HG03575 (cell line): ENCODE results near the gene NES.

Experiments used
- ATAC-seq: cut with Tn5 transposase; IDR thresholded peaks from one replicate; pipeline ENCODE4 v1.9.1; 2021; ENCODE audit not compliant: unreplicated experiment, insufficient number of reproducible peaks, low FRiP score; ENCODE audit errors: extremely low read depth

NES gene

DNA sequence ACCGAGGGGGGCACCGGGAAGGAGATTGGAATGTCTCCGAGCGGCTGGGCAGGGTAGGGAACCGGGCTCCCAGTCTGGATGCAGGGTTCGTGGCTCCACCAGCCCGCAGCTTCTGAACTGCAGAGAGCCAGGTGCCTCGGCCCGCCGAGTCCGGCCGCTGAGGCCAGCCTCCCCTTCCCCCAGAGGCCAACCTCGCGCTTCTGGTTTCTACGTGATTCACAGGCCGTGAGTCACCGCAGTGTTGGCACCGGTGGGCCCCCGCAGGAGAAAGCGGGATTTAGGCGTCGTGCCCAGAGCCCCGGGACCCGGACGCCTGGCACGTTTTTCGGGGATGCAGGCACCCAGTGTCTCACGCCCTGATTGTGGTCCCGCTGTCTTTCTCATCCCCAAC lies 27.7 kb upstream of the NES start:
- ATAC-seq: no peak

DNA sequence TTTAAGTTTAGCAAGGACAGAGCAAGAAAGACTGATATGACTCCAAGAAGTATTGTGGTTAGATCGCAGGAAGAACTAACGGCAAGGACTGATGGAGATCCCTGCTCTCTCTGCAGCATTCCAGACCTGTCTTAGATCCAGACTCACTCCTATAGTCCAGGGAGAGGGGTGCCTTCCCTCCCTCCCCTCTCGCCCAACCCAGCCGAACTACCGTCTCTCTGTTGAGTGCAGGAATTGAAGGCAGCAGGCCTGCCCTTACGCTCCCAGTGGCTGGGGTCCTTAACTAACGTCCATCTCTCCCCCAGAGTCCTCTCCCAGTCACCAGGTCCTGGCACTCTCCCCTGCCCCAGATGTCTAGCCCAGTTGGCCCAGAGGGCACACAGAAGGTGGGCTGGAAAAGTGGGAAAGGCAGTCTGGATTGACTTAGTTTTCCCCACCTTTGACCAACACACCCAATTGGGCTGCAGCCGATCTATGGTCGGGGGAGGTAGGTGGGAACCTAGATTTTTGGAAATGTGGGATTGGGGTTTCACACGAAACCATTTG lies 27.0 kb upstream of the NES start:
- no peak for ATAC-seq

- ATAC-seq: no peak
These were observed 26.5 kb upstream of the NES start for GRCh38 chr1:156703741-156704140.

DNA sequence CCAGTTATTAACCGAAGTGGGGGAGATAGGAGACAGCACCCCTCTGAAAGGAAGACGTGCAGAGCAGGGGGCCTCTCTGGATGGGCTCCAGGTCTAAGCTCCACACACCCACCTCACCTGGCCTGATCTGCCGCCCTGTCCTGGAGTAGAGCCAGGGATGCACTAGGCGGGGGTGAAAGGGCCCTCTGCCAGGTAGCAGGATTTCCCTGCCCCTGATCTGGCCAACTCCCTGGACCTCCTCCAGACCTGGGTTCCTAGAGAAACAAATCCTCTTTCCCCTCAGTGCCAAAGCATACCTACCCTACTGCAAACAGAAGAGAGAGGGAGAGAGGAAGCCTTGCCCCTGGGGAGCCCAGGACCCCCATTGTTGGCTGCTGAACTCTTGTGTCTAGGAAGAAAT lies 26.1 kb upstream of the NES start:
- no peak for ATAC-seq

GRCh38 chr1:156700736-156701531 lies 23.7 kb upstream of the NES start:
- ATAC-seq: no peak

DNA sequence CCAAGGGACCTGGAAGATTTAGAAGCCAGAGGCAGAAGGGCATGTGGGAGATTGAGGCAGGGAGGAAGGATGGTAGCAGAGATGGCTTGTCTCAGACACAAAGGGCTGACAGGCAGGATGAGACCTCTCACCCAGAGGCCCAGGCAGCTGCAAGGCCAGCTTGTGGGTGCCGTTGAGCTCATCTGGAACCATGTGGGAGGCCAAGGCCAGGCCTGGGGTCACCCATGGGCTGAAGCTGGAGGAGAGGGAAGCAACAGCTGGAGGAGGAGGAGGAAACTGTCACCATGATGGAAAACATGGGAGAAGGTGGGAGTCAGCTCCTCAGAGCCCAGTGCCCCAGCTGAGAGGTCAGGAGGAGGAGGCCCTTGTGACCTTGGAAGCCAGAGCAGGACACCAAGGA lies 21.8 kb upstream of the NES start:
- ATAC-seq: no peak

- ATAC-seq: no peak
These were observed 20.3 kb upstream of the NES start for GRCh38 chr1:156697481-156697880.

DNA sequence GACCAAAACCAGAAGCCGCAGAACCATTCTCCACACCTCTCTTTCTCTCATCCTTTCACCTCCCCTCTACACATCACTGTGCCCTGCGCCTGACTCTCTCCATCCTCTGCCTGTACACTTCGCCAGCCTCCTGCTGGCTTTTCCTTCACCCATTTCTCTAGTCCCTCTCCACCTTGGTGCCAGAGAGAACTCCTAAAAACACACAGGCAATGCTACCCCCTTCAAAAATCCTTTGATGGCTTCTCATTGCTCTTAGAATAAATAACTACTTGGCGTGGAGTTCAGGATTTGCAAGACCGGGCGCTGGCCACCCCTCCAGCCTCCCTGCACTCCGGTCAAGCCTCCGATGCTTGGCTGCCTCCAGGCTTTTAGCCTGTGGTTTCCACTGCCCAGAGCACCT lies 19.5 kb upstream of the NES start:
- ATAC-seq: no peak

- ATAC-seq: no peak
These were observed 17.4 kb upstream of the NES start for GRCh38 chr1:156694690-156694962.

DNA sequence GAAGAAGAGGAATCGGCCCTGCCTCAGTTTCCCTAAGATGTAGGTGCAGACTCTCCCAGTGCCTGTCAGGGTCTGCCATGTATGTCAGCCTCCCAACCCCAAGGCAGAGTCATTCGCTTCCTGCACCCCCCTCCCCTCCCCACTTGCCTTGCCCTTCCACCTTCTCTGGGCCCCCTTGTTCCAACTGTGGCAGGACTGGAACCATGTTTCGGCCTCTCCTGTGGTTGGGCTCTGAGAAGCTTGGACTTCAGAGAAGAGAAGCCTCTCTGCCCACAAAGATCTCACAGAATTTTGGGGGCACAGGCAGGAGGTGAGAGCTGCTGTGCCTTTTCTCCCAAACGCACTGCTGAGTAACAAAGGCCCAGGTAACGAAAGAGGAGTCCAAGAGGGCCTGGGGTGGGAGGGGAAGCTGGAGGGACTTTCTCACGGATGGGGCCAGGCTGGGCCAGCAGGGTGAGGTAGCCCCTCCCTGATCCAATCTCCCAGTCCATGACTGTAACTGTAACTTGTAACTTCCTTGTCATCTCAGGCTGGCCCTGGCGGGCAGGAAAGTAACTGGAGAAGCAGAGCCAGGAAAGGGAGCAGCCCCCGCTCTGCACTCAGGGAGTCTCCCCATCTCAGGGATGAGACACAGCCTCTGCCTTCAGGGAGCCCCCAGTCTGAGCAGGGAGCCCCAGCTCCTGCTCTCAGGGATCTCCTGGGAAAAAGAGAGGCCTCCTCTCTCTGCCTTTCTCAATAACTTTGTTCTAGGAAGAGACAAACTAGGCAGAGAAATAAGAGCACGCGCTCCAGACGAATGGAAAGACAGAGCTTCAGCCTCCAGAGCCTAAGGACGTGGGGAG lies 16.9 kb upstream of the NES start:
- no peak for ATAC-seq

GRCh38 chr1:156692925-156693847 lies 16.0 kb upstream of the NES start:
- no peak for ATAC-seq

DNA sequence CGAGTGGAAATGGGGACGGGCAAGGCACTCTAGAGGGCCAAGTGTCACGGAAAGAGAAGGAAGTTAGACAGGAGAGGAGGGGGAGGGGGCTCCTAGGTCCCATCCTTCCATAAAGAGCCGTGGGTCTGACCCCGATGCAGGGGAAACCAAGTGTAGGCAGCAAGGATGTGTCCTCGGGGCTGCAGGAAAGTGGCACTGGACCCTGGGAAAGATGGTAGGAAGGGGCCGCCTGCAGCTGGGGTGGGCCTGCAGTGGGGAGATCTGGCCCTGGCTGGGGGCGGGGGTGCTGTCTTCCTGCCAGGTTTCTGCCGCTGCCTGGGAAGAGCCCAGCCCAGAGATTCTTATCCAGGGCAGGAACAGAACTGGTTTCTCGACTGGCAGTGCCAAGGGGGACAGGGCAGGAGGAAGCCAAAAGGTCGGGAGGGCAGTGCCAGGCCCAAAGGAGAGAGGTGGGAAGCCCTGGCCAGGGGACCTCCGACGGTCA lies 15.3 kb upstream of the NES start:
- ATAC-seq: no peak

DNA sequence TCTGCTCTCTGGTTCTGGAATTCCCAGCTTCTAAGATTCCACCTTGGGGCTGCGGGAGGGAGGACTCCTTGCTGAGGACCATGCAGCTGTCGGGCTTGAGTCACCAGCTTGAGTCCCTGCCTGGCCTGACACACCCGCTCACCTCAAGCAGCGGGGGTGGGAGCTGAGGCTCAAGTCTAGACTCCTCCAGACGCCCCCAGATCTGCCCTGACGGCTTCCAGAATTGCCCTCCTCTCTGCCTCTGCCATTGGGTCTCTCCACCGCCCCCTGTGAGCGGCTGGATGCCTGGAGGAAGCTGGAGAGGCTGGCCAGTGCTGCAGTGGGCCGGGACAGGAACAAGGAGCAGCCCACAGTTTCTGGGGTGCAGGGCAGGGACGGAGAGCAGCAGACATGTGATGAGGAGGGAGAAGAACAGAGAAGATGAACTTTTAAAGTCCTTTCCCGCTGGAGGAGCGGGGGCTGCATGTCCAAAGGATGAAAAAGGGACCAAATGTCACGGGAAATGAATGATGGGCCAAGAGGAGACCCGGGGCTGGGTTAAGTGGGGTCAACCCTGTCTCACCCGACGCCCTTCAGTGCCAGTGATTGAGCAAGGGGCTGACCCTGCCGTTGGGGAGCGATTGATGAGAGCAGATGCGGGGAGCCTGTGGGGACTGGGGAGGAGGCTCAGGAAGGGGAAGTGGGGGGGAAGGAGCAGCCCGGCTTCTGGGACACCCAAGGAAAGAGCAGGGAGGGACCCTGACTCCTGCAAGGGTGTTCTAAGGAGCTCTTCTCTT lies 14.6 kb upstream of the NES start:
- no peak for ATAC-seq

DNA sequence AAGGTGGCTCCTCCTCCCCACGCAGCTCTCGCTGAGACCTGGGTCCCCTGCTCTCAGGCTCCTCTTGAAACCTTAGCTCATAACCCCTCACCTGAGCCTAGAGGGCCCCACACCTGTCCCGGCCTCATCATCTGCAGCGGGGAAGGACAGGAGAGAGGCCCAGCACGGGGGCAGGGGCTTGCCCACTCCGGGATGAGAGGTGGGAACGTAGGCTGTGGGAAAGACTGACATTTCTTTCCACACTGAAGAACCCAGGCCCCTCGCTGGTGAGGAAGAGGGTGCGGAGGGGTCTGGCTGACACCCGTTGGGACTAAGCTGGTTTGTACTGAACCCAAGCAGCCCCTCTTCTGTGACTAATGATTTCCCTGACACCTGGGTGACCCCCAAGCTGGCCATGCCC lies 14.0 kb upstream of the NES start:
- ATAC-seq: no peak

DNA sequence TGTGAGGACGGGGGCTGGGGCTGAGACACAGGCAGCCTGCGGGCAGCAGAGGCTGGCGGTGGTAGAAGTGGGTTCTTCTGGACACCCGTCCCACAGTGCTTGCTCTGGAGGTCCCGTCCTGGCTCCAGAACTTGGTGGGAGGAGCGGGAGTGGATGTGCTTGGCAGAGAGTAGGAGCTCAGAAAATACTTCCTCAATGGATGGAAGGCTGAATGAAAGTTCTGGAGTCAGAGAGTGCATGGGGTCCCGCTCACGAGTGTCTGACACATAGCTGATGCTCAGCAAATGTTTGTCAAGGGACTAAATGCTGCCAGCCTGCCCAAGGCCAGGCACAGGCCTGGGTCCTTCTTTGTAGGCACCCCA lies 13.4 kb upstream of the NES start:
- ATAC-seq: no peak

DNA sequence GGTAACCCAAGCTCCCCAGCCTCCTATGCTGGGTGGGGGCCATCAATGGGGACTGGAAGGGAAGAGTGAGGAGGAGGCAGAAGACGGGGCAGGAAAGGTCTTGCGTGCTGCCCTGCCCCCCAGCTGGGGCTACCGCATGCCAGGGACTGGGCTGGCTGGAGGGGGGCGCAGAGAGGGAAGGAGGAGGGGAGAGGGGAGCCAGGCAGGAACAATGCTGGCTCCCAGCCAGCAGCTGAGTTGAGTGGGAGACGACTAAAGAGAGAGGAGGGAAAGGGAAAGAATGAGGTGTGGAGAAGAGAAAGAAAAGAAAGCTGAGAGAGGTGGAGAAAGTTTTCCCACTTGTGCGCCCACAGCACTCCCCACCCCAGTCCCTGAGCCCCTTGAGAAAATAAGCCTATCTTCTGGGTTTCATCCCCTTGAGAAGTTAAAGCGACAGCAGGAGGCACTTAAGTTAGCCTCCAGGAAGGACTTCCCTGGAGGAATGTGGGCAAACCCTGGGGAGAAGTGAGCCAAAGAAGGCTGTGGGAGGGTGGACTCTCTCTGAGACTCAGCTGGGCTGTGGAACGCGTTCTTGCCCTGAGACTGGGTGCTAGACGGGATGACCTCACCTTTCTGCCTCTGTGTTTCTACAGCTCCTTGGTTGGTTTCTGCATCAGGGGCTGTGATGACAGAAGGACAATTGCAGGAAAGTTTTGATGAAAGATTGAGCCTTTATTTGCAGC lies 12.9 kb upstream of the NES start:
- no peak for ATAC-seq

DNA sequence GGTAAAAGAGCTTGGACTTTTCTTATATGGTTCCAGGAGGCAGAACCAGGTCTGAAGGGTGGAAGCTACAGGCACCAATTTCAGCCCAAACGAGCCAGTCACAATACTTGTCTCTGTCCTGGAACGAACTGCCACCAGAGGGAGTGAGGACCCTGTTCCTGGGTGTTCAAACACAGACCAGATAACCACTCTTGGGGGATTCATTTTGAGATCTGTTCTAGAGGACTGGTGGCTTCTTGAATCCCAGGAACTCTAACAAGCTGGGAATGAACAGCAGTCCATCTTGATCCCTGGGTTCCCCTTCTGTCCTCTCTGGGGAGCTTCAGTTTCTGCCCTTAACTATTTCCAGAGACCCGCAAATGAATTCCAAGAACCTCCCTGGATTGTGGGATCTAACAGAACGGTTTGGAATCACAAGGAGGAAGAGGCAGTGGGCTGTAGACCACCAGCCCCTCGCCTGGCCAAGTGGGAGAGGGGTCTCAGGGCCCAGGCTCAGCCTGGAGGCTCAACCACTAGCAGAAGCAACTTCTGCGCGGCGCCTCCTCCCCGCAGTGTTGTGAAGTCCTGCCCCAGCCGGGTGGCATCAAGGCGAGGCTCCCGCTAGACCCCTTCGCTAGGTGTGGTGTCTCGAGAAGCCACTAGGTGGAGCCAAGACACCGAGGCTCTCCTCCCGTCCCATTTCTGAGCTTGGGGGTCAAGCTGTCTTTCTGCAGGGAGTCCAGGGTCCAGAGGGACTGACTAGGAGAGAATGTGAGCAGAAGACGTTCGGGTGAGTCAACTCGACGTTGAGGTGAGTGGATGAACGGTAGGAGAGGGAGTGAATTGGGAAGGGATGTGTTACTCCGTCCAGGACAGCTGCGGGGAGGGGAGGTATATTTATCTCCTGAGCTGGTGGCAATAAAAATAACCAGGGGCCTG lies 12.1 kb upstream of the NES start:
- ATAC-seq: no peak
